ENCODE data around the gene CNN2. TPM values are rescaled to one million over a fixed set of nuclear protein-coding genes. Genes with fewer than 3 reads are reported as not detected.

CNN2 gene
- total and polyA plus RNA-seq, 12 donors: 6.9 to 64.9 (median 42.7) TPM

GRCh38 chr19:980133-980998, 46.0 kb upstream of the CNN2 start:
- H3K36me3 ChIP-seq (replicated peaks in 1 of 2): no peaks in the 10 kb centered on the region
- H3K4me1 ChIP-seq (replicated peaks in 1 of 2): peaks cover 5 to 24% of the 10 kb centered on the region in 2 donors
- H3K4me3 ChIP-seq: no peak overlapping the region
- no peak overlapping the region for H3K27ac ChIP-seq
- 39 to 62% (median 51%) methylated on average over 3 to 32 of the region's 32 CpGs for WGBS, 4 donors
- DNase-seq: peak in 2 of 7 donors; percentile 45 to 46
- TF ChIP-seq POLR2A (IDR thresholded peaks at IDR 0.05) (no peak), CTCF (IDR thresholded peaks at IDR 0.05) (no peak)
- no peaks in the 10 kb centered on the region for H3K27me3 ChIP-seq
- intact Hi-C loops (cut with DNase I): loop anchor here (5.0 kb wide), 2 partner anchors 58 to 113 kb away; no protein-coding TSS in a partner anchor
- no peaks in the 10 kb centered on the region for H3K9me3 ChIP-seq (replicated peaks in 1 of 3)

- Histone ChIP-seq H3K9me3 (replicated peaks in 1 of 3) (no peaks in the 10 kb centered on the region), H3K4me3 (peak overlapping the region in 1 of 4 donors; percentile 56), H3K4me1 (replicated peaks in 1 of 2) (peaks cover 5 to 24% of the 10 kb centered on the region in 2 donors), H3K36me3 (replicated peaks in 1 of 2) (peaks cover 0 to 12% of the 10 kb centered on the region in 2 donors), H3K27me3 (no peaks in the 10 kb centered on the region), H3K27ac (peak overlapping the region in 4 of 5 donors; percentile 21 to 58 (median 42))
- TF ChIP-seq CTCF (IDR thresholded peaks at IDR 0.05) (peak; percentile 32 to 99 (median 71)), POLR2A (IDR thresholded peaks at IDR 0.05) (no peak)
- intact Hi-C loops (cut with DNase I): loop anchor here (1.0 to 5.0 kb wide), 3 partner anchors 59 to 115 kb away; no protein-coding TSS in a partner anchor
- DNase-seq: peak; percentile 46 to 78 (median 67)
- 0 to 1% (median 1%) methylated on average over 10 to 45 of the region's 46 CpGs for WGBS, 4 donors
Observed at GRCh38 chr19:982567-983170, 43.7 kb upstream of the CNN2 start.

GRCh38 chr19:984165-984967, 42.0 kb upstream of the CNN2 start, which contains the start of gene WDR18:
Gene WDR18, plus strand, starts transcription at chr19:984345. Its CDS starts 9 bp downstream, at chr19:984354.
- Histone ChIP-seq H3K27ac (peak within 1 kb of the TSS; percentile 48 to 93 (median 81)), H3K4me1 (replicated peaks in 1 of 2) (peaks cover 5 to 26% of the 10 kb centered on the region in 2 donors), H3K4me3 (peak within 1 kb of the TSS; percentile 48 to 99 (median 83)), H3K9me3 (replicated peaks in 1 of 3) (no peaks in the 10 kb centered on the region), H3K27me3 (no peaks in the 10 kb centered on the region), H3K36me3 (replicated peaks in 1 of 2) (peaks cover 0 to 18% of the 10 kb centered on the region in 2 donors)
- peak; percentile 92 to 96 (median 94) for DNase-seq
- TF ChIP-seq POLR2A (IDR thresholded peaks at IDR 0.05): peak; percentile 61 to 76
- TF ChIP-seq CTCF (IDR thresholded peaks at IDR 0.05): peak in 4 of 6 experiments; percentile 21 to 41 (median 27)
- 0 to 1% (median 1%) methylated on average over 19 to 78 of the region's 78 CpGs for WGBS, 4 donors
- intact Hi-C loops (cut with DNase I): loop anchor here (5.0 kb wide), 2 partner anchors 62 to 117 kb away; no protein-coding TSS in a partner anchor
